Spleen (tissue), 7 donors: ENCODE data around the gene ARHGAP22.

Source experiments
- POLR2A ChIP-seq, 3 donors: fragments of 450-650 bp; IDR thresholded peaks; one replicate each; pipeline ENCODE4 v1.5.1; 2017; ENCODE audit warnings: antibody characterized with exemption in 3 of 3, mild to moderate bottlenecking in 1 of 3
- POLR2AphosphoS5 ChIP-seq, 3 donors: sonication (generic); formaldehyde crosslinking; IDR thresholded peaks; one replicate each; pipeline ENCODE4 v1.5.1; 2017; ENCODE audit warnings: antibody characterized with exemption in 3 of 3
- TF ChIP-seq, protein P1 (sequence below), 11 experiments: fragments of 200-600 bp in 7 of 11; fragments of 450-650 bp in 4 of 11; sonication (generic) in 4 of 11; IDR thresholded peaks in 8 of 11; conservative IDR thresholded peaks in 3 of 11; 1 replicate in 7 of 11; 2 replicates in 4 of 11; pipeline versions ENCODE4 v1.4.0 to v1.8.0; 2016 to 2021; ENCODE audit warnings: antibody characterized with exemption in 11 of 11, inconsistent platforms in 4 of 11, mild to moderate bottlenecking in 1 of 11
- donor health status: DM: no; HTN: no; CAD: no; lungs with moderate emphysema.
- donor health status: DM: no; HTN: no; CAD: no.
- donor health status: DM: no; HTN: no; CAD: no.

DNA sequence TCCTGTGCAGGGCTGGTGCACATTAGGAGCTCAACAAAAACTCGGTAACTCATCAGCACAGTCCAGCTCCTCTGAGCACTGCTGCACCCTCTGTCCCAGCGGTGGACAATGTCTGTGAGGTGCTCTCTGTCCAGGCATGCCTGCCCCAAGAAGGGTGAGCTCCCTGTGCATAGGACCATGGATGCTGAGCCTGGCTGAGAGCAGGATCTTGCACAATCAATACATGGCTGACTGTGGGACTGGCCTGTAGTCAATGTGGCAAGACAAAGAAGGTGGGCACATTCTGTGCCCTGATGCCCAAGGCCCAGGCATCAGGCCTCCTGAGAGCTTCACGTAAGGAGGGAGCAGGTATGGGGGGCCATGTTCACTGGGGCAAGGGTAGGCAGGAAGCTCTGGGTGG is 17.1 kb downstream of the ARHGAP22 start:
- TF ChIP-seq, protein P1, sequence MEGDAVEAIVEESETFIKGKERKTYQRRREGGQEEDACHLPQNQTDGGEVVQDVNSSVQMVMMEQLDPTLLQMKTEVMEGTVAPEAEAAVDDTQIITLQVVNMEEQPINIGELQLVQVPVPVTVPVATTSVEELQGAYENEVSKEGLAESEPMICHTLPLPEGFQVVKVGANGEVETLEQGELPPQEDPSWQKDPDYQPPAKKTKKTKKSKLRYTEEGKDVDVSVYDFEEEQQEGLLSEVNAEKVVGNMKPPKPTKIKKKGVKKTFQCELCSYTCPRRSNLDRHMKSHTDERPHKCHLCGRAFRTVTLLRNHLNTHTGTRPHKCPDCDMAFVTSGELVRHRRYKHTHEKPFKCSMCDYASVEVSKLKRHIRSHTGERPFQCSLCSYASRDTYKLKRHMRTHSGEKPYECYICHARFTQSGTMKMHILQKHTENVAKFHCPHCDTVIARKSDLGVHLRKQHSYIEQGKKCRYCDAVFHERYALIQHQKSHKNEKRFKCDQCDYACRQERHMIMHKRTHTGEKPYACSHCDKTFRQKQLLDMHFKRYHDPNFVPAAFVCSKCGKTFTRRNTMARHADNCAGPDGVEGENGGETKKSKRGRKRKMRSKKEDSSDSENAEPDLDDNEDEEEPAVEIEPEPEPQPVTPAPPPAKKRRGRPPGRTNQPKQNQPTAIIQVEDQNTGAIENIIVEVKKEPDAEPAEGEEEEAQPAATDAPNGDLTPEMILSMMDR (IDR thresholded peaks at IDR 0.05 in 8 of 11, conservative IDR thresholded peaks at IDR 0.05 in 3 of 11) = no peak
- TF ChIP-seq POLR2A (IDR thresholded peaks at IDR 0.05) (no peak), POLR2AphosphoS5 (IDR thresholded peaks at IDR 0.05) (no peak)
